ENCODE data around the gene FAM25G. TPM values are rescaled to one million over a fixed set of nuclear protein-coding genes. Genes with fewer than 3 reads are reported as not detected.
A peak's percentile ranks its signal among the peaks of the same experiment; 100 is the strongest.

FAM25G gene
- total RNA-seq, 1 experiment from 2014 or later: not detected

DNA sequence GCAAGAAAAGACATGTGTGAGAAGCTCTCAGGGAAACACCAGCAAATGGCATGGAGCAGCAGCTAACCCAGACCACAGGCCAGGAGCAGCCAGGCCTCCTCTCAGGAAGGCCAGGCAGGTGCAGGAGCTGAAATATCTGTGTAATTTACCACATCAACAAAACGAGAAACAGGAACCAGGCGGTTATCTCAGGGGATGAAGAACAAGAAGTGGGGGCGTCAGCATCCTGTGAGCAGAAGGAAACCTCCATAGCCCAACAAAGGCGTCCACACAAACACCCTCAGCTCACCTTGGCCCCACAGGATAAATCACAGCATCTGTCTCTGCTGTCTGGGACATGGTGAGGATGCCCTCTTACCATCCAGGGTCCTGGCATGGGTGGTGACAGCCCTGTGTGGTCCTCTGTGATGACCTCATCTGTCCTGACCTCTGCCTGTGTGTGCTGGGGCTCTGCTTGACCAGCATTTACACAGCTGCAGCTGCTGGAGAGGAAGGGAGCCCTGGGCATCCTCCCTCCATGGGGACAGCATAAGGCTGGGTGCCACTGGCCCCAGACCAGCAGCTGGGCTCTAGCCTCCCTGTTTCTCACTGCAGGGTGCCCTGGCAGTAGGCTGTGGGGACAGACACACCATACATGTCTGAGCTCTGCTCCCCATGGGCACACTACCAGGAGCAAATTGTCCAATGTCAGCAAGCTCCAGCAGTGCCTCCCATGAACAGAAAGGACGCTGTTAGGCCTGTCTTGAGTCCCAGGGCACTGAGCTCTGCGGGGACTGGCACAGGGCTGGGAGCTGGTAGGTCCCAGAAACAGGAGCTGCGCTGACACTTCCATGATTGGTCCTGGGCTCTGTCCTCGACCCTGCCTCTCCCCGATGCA lies 42.2 kb downstream of the FAM25G start:
- no peak for DNase-seq (ENCODE audit: low spot score)

DNA sequence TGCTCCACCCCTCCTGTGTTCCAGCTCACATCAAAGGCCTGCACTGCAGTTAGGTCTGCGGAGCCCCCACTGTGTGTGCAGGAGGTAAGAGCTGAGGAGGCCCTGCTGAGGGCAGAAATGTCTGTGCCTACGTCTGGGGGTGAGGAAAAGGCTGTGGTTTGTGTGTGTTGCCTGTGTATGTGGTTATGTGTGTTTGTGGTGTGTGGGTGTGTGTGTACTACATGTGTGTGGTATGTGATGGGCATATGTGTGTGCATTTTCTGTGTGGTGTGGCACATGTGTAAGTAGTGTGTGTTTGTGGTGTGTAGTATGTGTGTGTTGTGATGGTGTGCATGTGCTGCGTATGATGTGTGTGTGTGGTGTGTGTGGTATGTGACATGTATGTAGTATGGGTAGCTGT lies 43.8 kb downstream of the FAM25G start:
- DNase-seq (ENCODE audit: low spot score): no peak

DNA sequence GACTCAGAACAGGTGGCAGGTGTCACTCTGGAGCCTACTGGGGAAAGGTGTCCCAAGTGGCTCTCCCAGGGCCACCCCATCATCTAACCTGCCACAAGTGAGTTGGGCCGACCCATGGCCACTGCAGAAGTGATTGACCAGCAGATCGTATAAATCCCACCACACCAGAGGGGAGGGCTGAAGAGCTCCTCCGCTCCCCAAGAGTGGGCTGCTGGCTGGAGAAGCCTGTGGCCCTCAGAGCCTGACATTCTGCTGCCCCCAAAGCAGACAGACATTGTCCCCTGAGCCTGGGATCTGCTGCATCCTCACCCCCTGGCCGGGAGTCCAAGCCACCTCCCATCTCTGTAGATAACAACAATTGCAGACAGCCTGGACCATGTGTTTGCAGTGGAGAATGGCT lies 44.3 kb downstream of the FAM25G start:
- no peak for DNase-seq (ENCODE audit: low spot score)

DNA sequence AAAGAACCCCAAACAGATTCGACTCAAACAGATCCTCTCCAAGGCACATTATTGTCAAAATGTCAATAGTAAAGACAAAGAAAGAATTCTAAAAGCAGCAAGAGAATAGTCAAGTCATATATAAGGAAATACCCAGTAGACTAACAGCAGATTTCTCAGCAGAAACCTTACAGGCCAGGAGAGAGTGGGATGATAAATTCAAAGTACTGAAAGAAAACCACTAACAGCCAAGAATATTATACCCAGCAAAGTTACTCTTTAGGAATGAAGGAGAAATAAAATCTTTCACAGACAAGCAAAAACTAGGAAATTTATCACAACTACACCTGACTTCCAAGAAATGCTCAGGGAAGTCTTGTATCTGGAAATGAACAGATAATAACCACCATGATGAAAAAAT lies 45.8 kb downstream of the FAM25G start:
- no peak for DNase-seq (ENCODE audit: low spot score)

- DNase-seq (ENCODE audit: low spot score): no peak
These were observed 47.5 kb downstream of the FAM25G start for GRCh38 chr10:47444047-47444446.

GRCh38 chr10:47443145-47443544 lies 48.4 kb downstream of the FAM25G start:
- no peak for DNase-seq (ENCODE audit: low spot score)

GRCh38 chr10:47442351-47442750 lies 49.1 kb downstream of the FAM25G start:
- no peak for DNase-seq (ENCODE audit: low spot score)

DNA sequence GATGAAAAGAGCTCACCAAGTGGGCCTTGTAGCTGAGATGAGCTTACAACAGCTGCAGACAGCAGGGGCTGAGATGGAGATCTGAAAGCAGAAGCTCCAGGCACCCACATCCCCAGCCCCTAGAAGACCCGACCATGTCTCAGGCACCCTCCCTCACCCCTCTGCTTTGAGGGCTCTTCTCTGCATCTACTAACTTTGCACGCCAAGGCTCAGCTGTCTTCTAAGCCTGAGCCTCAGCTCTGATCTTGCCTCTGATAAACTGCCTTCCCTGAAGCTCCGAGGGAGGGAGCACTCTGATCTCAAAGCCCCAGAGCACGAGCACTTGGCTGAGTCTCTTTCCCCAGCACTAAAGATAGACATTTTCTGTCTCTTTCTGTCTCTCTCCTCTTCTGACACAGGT lies 49.6 kb downstream of the FAM25G start:
- no peak for DNase-seq (ENCODE audit: low spot score)

GRCh38 chr10:47440207-47440606 lies 51.3 kb downstream of the FAM25G start:
- no peak for DNase-seq (ENCODE audit: low spot score)

GRCh38 chr10:47438857-47439474 lies 52.5 kb downstream of the FAM25G start:
- peak; percentile 88 for DNase-seq (ENCODE audit: low spot score)

Small RNAs within 50 kb of the gene (small RNA-seq; reads per million reads assigned to genes)
- gene AL591684.3: not detected
- gene RNA5SP312: not detected

Other genes starting within 250 kb of the FAM25G start
- gene GDF10, start 191.5 kb downstream of the FAM25G start, total RNA-seq (2014; rRNA removed; shearing (Covaris generic)): not detected in 2 replicates
- gene GDF2, start 169.2 kb downstream of the FAM25G start, total RNA-seq (2014; rRNA removed; shearing (Covaris generic)): not detected in 2 replicates
- gene RBP3, start 143.3 kb downstream of the FAM25G start, total RNA-seq (2014; rRNA removed; shearing (Covaris generic)): 0.20 TPM in 1 of 2 replicates, not detected in the other
- 6.6 and 6.8 TPM in 2 replicates for gene ZNF488, start 107.4 kb downstream of the FAM25G start, total RNA-seq (2014; rRNA removed; shearing (Covaris generic))
- gene ANXA8, start 7.6 kb downstream of the FAM25G start, total RNA-seq (2014; rRNA removed; shearing (Covaris generic)): not detected in 2 replicates
- 6.5 and 7.1 TPM in 2 replicates for gene AGAP9, start 31.9 kb upstream of the FAM25G start, total RNA-seq (2014; rRNA removed; shearing (Covaris generic))

Measured in HT-29 (cell line).